ENCODE results near the gene ARSB.
A peak's percentile ranks its signal among the peaks of the same experiment; 100 is the strongest.

ARSB gene

DNA sequence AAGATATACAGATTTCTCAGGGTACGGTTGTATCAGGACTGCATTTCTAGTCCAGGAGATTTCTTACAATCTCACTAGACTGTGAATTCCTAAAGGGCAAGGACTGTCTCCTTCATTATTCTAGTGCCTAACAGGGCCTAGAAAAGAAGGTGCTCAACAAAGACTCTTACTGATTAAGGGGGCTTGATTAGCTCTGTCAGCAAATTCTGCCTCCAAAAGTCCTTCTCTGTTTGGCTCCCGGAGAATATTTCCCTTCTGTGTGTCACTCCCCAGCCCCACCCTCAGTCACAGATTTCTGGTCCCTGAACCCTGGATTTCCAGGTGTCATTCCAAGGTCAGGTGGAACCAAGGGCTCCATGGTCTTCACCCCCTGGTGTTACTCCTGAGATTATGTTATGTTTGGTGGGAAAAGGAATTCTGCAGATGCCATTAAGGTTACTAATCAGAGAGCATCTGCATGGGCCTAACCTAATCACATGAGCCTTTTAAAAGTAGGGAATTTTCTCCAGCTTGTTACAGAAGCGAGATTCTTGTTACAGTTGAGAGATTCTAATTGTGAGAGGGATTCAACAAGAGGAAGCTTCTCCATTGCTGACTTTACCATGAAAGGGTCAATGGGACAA is 168.9 kb downstream of the ARSB start:
- H3K27ac ChIP-seq (ENCODE audit: low read depth, low read length) = no peak overlapping the region
- H2BK5ac ChIP-seq (ENCODE audit: low read depth, low read length, poor library complexity) = no peak overlapping the region
- no peaks in the 10 kb centered on the region for H3K79me1 ChIP-seq (ENCODE audit: low read length)
- no peaks in the 10 kb centered on the region for H3K27me3 ChIP-seq (ENCODE audit: insufficient read depth, low read length)
- H4K8ac ChIP-seq (ENCODE audit: low read depth, low read length) = no peak overlapping the region
- no peak overlapping the region for H3K18ac ChIP-seq (ENCODE audit: low read length)
- H4K91ac ChIP-seq (ENCODE audit: low read depth, low read length) = no peak overlapping the region
- no peak overlapping the region for H3K23ac ChIP-seq (ENCODE audit: low read length)
- H4K12ac ChIP-seq (ENCODE audit: low read depth, low read length) = no peak overlapping the region
- H3K4me3 ChIP-seq (ENCODE audit: low read depth, low read length) = no peak overlapping the region
- no peaks in the 10 kb centered on the region for H3K9me3 ChIP-seq (ENCODE audit: insufficient read depth, low read depth, low read length)
- H3K4me2 ChIP-seq (ENCODE audit: low read length) = no peak overlapping the region
- H3K4me1 ChIP-seq (ENCODE audit: control insufficient read depth in 1 of 2, insufficient read depth in 2 of 2, low read length in 2 of 2) = no peaks in the 10 kb centered on the region
- no peak for DNase-seq
- no peak overlapping the region for H2BK12ac ChIP-seq (ENCODE audit: low read length)
- H3K14ac ChIP-seq (ENCODE audit: low read length) = no peak overlapping the region
- H2AFZ ChIP-seq (ENCODE audit: insufficient read depth, low read length, poor library complexity) = no peak overlapping the region
- no peaks in the 10 kb centered on the region for H3K36me3 ChIP-seq (ENCODE audit: control insufficient read depth in 1 of 2, insufficient read depth in 2 of 2, low read length in 2 of 2)
- H2BK120ac ChIP-seq (ENCODE audit: insufficient read depth, low read length, poor library complexity) = no peak overlapping the region
- no peaks in the 10 kb centered on the region for H3K79me2 ChIP-seq (ENCODE audit: control insufficient read depth, insufficient read depth, low read length, poor library complexity)
- no CpG with 5 or more reads among the region's 3 CpGs for WGBS (ENCODE audit: extremely low coverage, insufficient coverage, insufficient read length)
- no peak overlapping the region for H3K9ac ChIP-seq (ENCODE audit: low read length)
- no peak overlapping the region for H2AK5ac ChIP-seq (ENCODE audit: low read length)
- no peak overlapping the region for H3K4ac ChIP-seq (ENCODE audit: low read depth, low read length)

DNA sequence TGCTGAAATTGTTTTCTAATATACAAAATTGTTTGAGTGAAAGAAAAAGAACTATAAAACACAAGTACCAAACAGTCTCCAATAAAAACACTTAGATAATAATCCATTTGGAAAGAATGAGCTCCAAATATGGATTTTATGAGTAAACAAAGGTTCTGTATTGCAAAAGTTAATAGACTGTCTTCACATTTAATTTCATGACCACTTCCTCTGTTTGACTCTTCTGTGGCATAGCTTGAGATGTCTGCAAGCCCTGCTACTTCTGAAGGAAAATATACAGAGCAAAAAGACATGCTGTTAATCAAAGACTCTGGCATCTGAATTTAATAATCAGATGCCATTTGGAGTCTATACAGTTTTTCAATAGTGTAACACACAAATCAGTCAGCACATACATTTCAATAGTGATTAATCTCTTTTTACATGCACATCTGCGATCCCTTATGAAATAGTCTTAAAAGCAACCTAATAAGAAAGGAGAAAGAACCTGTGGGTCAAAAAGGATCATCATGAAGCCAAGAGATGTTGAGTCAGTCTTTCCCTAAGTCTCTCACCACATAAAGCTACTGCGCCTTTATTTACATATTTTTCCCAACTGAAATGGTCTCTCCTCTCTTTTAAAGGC is 171.1 kb downstream of the ARSB start:
- H3K18ac ChIP-seq (ENCODE audit: low read length) = no peak overlapping the region
- no peak overlapping the region for H3K27ac ChIP-seq (ENCODE audit: low read depth, low read length)
- H3K23ac ChIP-seq (ENCODE audit: low read length) = no peak overlapping the region
- DNase-seq = no peak
- H4K8ac ChIP-seq (ENCODE audit: low read depth, low read length) = no peak overlapping the region
- no peak overlapping the region for H2BK120ac ChIP-seq (ENCODE audit: insufficient read depth, low read length, poor library complexity)
- H3K4me2 ChIP-seq (ENCODE audit: low read length) = no peak overlapping the region
- no peaks in the 10 kb centered on the region for H3K9me3 ChIP-seq (ENCODE audit: insufficient read depth, low read depth, low read length)
- no peak overlapping the region for H2AFZ ChIP-seq (ENCODE audit: insufficient read depth, low read length, poor library complexity)
- H3K36me3 ChIP-seq (ENCODE audit: control insufficient read depth in 1 of 2, insufficient read depth in 2 of 2, low read length in 2 of 2) = no peaks in the 10 kb centered on the region
- no peaks in the 10 kb centered on the region for H3K79me1 ChIP-seq (ENCODE audit: low read length)
- no peak overlapping the region for H4K91ac ChIP-seq (ENCODE audit: low read depth, low read length)
- no peak overlapping the region for H4K12ac ChIP-seq (ENCODE audit: low read depth, low read length)
- H3K9ac ChIP-seq (ENCODE audit: low read length) = no peak overlapping the region
- no peaks in the 10 kb centered on the region for H3K27me3 ChIP-seq (ENCODE audit: insufficient read depth, low read length)
- no peaks in the 10 kb centered on the region for H3K4me1 ChIP-seq (ENCODE audit: control insufficient read depth in 1 of 2, insufficient read depth in 2 of 2, low read length in 2 of 2)
- no peak overlapping the region for H3K14ac ChIP-seq (ENCODE audit: low read length)
- no peak overlapping the region for H2AK5ac ChIP-seq (ENCODE audit: low read length)
- no peaks in the 10 kb centered on the region for H3K79me2 ChIP-seq (ENCODE audit: control insufficient read depth, insufficient read depth, low read length, poor library complexity)
- H2BK12ac ChIP-seq (ENCODE audit: low read length) = no peak overlapping the region
- no peak overlapping the region for H3K4ac ChIP-seq (ENCODE audit: low read depth, low read length)
- no CpG with 5 or more reads among the region's 2 CpGs for WGBS (ENCODE audit: extremely low coverage, insufficient coverage, insufficient read length)
- H2BK5ac ChIP-seq (ENCODE audit: low read depth, low read length, poor library complexity) = no peak overlapping the region
- no peak overlapping the region for H3K4me3 ChIP-seq (ENCODE audit: low read depth, low read length)

GRCh38 chr5:78813286-78813685 is 171.8 kb downstream of the ARSB start:
- WGBS (ENCODE audit: extremely low coverage, insufficient coverage, insufficient read length) = no CpG with 5 or more reads among the region's 1 CpG

DNA sequence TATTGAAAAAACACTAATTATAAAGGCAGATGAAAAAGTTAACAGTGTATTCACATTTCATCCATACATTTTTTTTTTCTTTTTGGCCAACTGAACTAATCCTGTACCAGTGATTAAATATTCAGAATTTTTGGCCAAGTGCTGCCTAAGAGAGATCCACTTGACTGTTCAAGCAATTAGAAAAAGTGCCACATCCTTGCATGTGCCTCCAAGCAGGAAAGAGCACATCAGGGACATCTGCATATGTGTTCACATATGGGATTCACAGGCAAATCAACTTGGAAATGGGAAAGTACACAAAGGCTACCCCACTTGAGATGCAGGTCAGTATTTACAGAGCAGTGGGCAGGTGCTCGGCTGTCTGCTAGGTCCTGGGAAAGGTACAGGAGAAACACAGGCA is 173.2 kb downstream of the ARSB start:
- no peak overlapping the region for H2BK12ac ChIP-seq (ENCODE audit: low read length)
- H3K18ac ChIP-seq (ENCODE audit: low read length) = no peak overlapping the region
- no peak overlapping the region for H3K4me2 ChIP-seq (ENCODE audit: low read length)
- H3K79me1 ChIP-seq (ENCODE audit: low read length) = no peaks in the 10 kb centered on the region
- no peak overlapping the region for H2BK5ac ChIP-seq (ENCODE audit: low read depth, low read length, poor library complexity)
- no peak overlapping the region for H3K14ac ChIP-seq (ENCODE audit: low read length)
- DNase-seq = no peak
- no peak overlapping the region for H3K23ac ChIP-seq (ENCODE audit: low read length)
- H3K27me3 ChIP-seq (ENCODE audit: insufficient read depth, low read length) = no peaks in the 10 kb centered on the region
- no peak overlapping the region for H2AK5ac ChIP-seq (ENCODE audit: low read length)
- no peak overlapping the region for H3K27ac ChIP-seq (ENCODE audit: low read depth, low read length)
- no peak overlapping the region for H2AFZ ChIP-seq (ENCODE audit: insufficient read depth, low read length, poor library complexity)
- H3K9me3 ChIP-seq (ENCODE audit: insufficient read depth, low read depth, low read length) = no peaks in the 10 kb centered on the region
- no peak overlapping the region for H3K9ac ChIP-seq (ENCODE audit: low read length)
- H3K79me2 ChIP-seq (ENCODE audit: control insufficient read depth, insufficient read depth, low read length, poor library complexity) = no peaks in the 10 kb centered on the region
- no peak overlapping the region for H4K91ac ChIP-seq (ENCODE audit: low read depth, low read length)
- no peak overlapping the region for H3K4me3 ChIP-seq (ENCODE audit: low read depth, low read length)
- no peak overlapping the region for H3K4ac ChIP-seq (ENCODE audit: low read depth, low read length)
- WGBS (ENCODE audit: extremely low coverage, insufficient coverage, insufficient read length) = no CpG with 5 or more reads among the region's 1 CpG
- no peaks in the 10 kb centered on the region for H3K36me3 ChIP-seq (ENCODE audit: control insufficient read depth in 1 of 2, insufficient read depth in 2 of 2, low read length in 2 of 2)
- H2BK120ac ChIP-seq (ENCODE audit: insufficient read depth, low read length, poor library complexity) = no peak overlapping the region
- no peaks in the 10 kb centered on the region for H3K4me1 ChIP-seq (ENCODE audit: control insufficient read depth in 1 of 2, insufficient read depth in 2 of 2, low read length in 2 of 2)
- no peak overlapping the region for H4K8ac ChIP-seq (ENCODE audit: low read depth, low read length)
- no peak overlapping the region for H4K12ac ChIP-seq (ENCODE audit: low read depth, low read length)

More at GRCh38 chr5:78813286-78813685, 171.8 kb downstream of the ARSB start:
- no peaks in the 10 kb centered on the region for H3K79me2 ChIP-seq (ENCODE audit: control insufficient read depth, insufficient read depth, low read length, poor library complexity)
- no peaks in the 10 kb centered on the region for H3K4me1 ChIP-seq (ENCODE audit: control insufficient read depth in 1 of 2, insufficient read depth in 2 of 2, low read length in 2 of 2)
- no peaks in the 10 kb centered on the region for H3K9me3 ChIP-seq (ENCODE audit: insufficient read depth, low read depth, low read length)
- no peak overlapping the region for H4K91ac ChIP-seq (ENCODE audit: low read depth, low read length)
- no peak overlapping the region for H4K8ac ChIP-seq (ENCODE audit: low read depth, low read length)
- no peak overlapping the region for H3K4ac ChIP-seq (ENCODE audit: low read depth, low read length)
- peak; percentile 53 to 66 for DNase-seq
- no peak overlapping the region for H3K4me2 ChIP-seq (ENCODE audit: low read length)
- H3K23ac ChIP-seq (ENCODE audit: low read length) = no peak overlapping the region
- H2BK12ac ChIP-seq (ENCODE audit: low read length) = no peak overlapping the region
- H3K79me1 ChIP-seq (ENCODE audit: low read length) = no peaks in the 10 kb centered on the region
- no peak overlapping the region for H2AK5ac ChIP-seq (ENCODE audit: low read length)
- no peak overlapping the region for H4K12ac ChIP-seq (ENCODE audit: low read depth, low read length)
- H3K14ac ChIP-seq (ENCODE audit: low read length) = no peak overlapping the region
- H3K4me3 ChIP-seq (ENCODE audit: low read depth, low read length) = no peak overlapping the region
- no peak overlapping the region for H2BK120ac ChIP-seq (ENCODE audit: insufficient read depth, low read length, poor library complexity)
- H3K18ac ChIP-seq (ENCODE audit: low read length) = no peak overlapping the region
- no peak overlapping the region for H3K9ac ChIP-seq (ENCODE audit: low read length)
- H3K27ac ChIP-seq (ENCODE audit: low read depth, low read length) = no peak overlapping the region
- H2AFZ ChIP-seq (ENCODE audit: insufficient read depth, low read length, poor library complexity) = no peak overlapping the region
- no peak overlapping the region for H2BK5ac ChIP-seq (ENCODE audit: low read depth, low read length, poor library complexity)
- no peaks in the 10 kb centered on the region for H3K36me3 ChIP-seq (ENCODE audit: control insufficient read depth in 1 of 2, insufficient read depth in 2 of 2, low read length in 2 of 2)
- H3K27me3 ChIP-seq (ENCODE audit: insufficient read depth, low read length) = no peaks in the 10 kb centered on the region

All from trophoblast cell (in vitro differentiated cells and primary cell).